ENCODE results near the gene KLRC3.

Gene KLRC3

DNA sequence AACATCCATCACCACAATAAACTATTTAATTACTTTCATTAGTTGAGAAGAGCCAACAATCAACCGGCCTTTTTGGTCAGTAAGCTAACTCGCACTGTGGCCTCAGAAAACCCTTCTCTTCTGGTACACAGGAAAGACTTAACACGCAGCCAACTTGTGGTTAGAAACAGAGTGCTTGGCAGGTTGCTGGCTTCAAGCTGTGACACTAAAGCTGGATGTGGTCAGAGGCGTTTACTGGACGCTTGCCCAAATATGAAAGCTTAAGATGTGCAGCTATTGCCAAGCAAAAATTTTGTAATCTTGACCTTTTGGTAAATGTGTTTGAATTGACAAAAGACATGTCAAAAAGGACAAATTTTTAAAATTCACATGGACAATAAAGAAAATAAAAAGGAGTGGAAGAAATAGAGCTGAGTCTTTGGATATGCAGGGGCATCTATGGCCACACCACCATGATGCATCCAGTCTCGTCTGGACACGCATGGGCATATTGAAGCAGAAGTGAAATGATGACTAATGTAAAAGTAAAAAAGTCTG is 27.9 kb downstream of the KLRC3 start:
- TF ChIP-seq ZBTB7A (IDR thresholded peaks at IDR 0.05; ENCODE audit: low read depth), result no peak
- TF ChIP-seq REST (IDR thresholded peaks at IDR 0.05; ENCODE audit: low read depth), result no peak
- TF ChIP-seq USF1 (IDR thresholded peaks at IDR 0.05), result no peak
- TF ChIP-seq CREB1 (IDR thresholded peaks at IDR 0.05; ENCODE audit: low read depth), result no peak
- TF ChIP-seq CEBPB (IDR thresholded peaks at IDR 0.05), result peak; percentile 61
- TF ChIP-seq NFIC (IDR thresholded peaks at IDR 0.05), result peak; percentile 99
- TF ChIP-seq, protein P1, sequence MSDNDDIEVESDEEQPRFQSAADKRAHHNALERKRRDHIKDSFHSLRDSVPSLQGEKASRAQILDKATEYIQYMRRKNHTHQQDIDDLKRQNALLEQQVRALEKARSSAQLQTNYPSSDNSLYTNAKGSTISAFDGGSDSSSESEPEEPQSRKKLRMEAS (IDR thresholded peaks at IDR 0.05), result peak; percentile 38; the same call in 1 of the 2 replicates
- TF ChIP-seq EGR1 (IDR thresholded peaks at IDR 0.05), result no peak
- peak; percentile 74 for TF ChIP-seq TEAD4 (IDR thresholded peaks at IDR 0.05)
- TF ChIP-seq EP300 (IDR thresholded peaks at IDR 0.05; ENCODE audit: borderline replicate concordance), result peak; percentile 66; the same call in 1 of the 2 replicates
- TF ChIP-seq RAD21 (IDR thresholded peaks at IDR 0.05; ENCODE audit: low read depth), result peak; percentile 24; the same call in 1 of the 2 replicates
- no peak for TF ChIP-seq FOXM1 (IDR thresholded peaks at IDR 0.05; ENCODE audit: borderline replicate concordance, low read depth)
- TF ChIP-seq YY1 (IDR thresholded peaks at IDR 0.05; ENCODE audit: low read depth), result no peak
- no peak for TF ChIP-seq TAF1 (IDR thresholded peaks at IDR 0.05; ENCODE audit: low read depth)
- TF ChIP-seq TCF12 (IDR thresholded peaks at IDR 0.05; ENCODE audit: low read depth), result peak; percentile 83

GRCh38 chr12:10389904-10390303 is 30.5 kb downstream of the KLRC3 start, which contains the start of gene KLRK1:
Gene KLRK1 (minus strand): TSS chr12:10390041. CDS start chr12:10388810, 1,231 bp downstream.
- no peak for TF ChIP-seq EP300 (IDR thresholded peaks at IDR 0.05; ENCODE audit: borderline replicate concordance)
- TF ChIP-seq TAF1 (IDR thresholded peaks at IDR 0.05; ENCODE audit: low read depth), result no peak
- TF ChIP-seq TEAD4 (IDR thresholded peaks at IDR 0.05), result no peak
- TF ChIP-seq CREB1 (IDR thresholded peaks at IDR 0.05; ENCODE audit: low read depth), result no peak
- TF ChIP-seq CEBPB (IDR thresholded peaks at IDR 0.05), result no peak
- no peak for TF ChIP-seq RAD21 (IDR thresholded peaks at IDR 0.05; ENCODE audit: low read depth)
- TF ChIP-seq EGR1 (IDR thresholded peaks at IDR 0.05), result no peak
- TF ChIP-seq FOXM1 (IDR thresholded peaks at IDR 0.05; ENCODE audit: borderline replicate concordance, low read depth), result no peak
- TF ChIP-seq USF1 (IDR thresholded peaks at IDR 0.05), result no peak
- no peak for TF ChIP-seq YY1 (IDR thresholded peaks at IDR 0.05; ENCODE audit: low read depth)
- TF ChIP-seq, protein P1 (IDR thresholded peaks at IDR 0.05), result no peak
- no peak for TF ChIP-seq TCF12 (IDR thresholded peaks at IDR 0.05; ENCODE audit: low read depth)

GRCh38 chr12:10388624-10389413 is 31.6 kb downstream of the KLRC3 start:
- TF ChIP-seq CREB1 (IDR thresholded peaks at IDR 0.05; ENCODE audit: low read depth), result no peak
- no peak for TF ChIP-seq NFIC (IDR thresholded peaks at IDR 0.05)
- TF ChIP-seq ZBTB7A (IDR thresholded peaks at IDR 0.05; ENCODE audit: low read depth), result no peak
- TF ChIP-seq USF1 (IDR thresholded peaks at IDR 0.05), result no peak
- TF ChIP-seq EP300 (IDR thresholded peaks at IDR 0.05; ENCODE audit: borderline replicate concordance), result no peak
- TF ChIP-seq TEAD4 (IDR thresholded peaks at IDR 0.05), result no peak
- TF ChIP-seq TAF1 (IDR thresholded peaks at IDR 0.05; ENCODE audit: low read depth), result no peak
- no peak for TF ChIP-seq CEBPB (IDR thresholded peaks at IDR 0.05)
- no peak for TF ChIP-seq YY1 (IDR thresholded peaks at IDR 0.05; ENCODE audit: low read depth)
- TF ChIP-seq EGR1 (IDR thresholded peaks at IDR 0.05), result no peak
- no peak for TF ChIP-seq REST (IDR thresholded peaks at IDR 0.05; ENCODE audit: low read depth)
- no peak for TF ChIP-seq FOXM1 (IDR thresholded peaks at IDR 0.05; ENCODE audit: borderline replicate concordance, low read depth)
- TF ChIP-seq, protein P1 (IDR thresholded peaks at IDR 0.05), result no peak
- no peak for TF ChIP-seq RAD21 (IDR thresholded peaks at IDR 0.05; ENCODE audit: low read depth)
- no peak for TF ChIP-seq TCF12 (IDR thresholded peaks at IDR 0.05; ENCODE audit: low read depth)

GRCh38 chr12:10386857-10387256 is 33.5 kb downstream of the KLRC3 start:
- TF ChIP-seq TAF1 (IDR thresholded peaks at IDR 0.05; ENCODE audit: low read depth), result no peak
- no peak for TF ChIP-seq TCF12 (IDR thresholded peaks at IDR 0.05; ENCODE audit: low read depth)
- TF ChIP-seq YY1 (IDR thresholded peaks at IDR 0.05; ENCODE audit: low read depth), result no peak
- TF ChIP-seq REST (IDR thresholded peaks at IDR 0.05; ENCODE audit: low read depth), result no peak
- TF ChIP-seq TEAD4 (IDR thresholded peaks at IDR 0.05), result no peak
- no peak for TF ChIP-seq NFIC (IDR thresholded peaks at IDR 0.05)
- no peak for TF ChIP-seq RAD21 (IDR thresholded peaks at IDR 0.05; ENCODE audit: low read depth)
- TF ChIP-seq USF1 (IDR thresholded peaks at IDR 0.05), result no peak
- TF ChIP-seq FOXM1 (IDR thresholded peaks at IDR 0.05; ENCODE audit: borderline replicate concordance, low read depth), result no peak
- no peak for TF ChIP-seq EGR1 (IDR thresholded peaks at IDR 0.05)
- TF ChIP-seq ZBTB7A (IDR thresholded peaks at IDR 0.05; ENCODE audit: low read depth), result no peak
- no peak for TF ChIP-seq CEBPB (IDR thresholded peaks at IDR 0.05)
- TF ChIP-seq EP300 (IDR thresholded peaks at IDR 0.05; ENCODE audit: borderline replicate concordance), result no peak
- TF ChIP-seq, protein P1 (IDR thresholded peaks at IDR 0.05), result no peak
- no peak for TF ChIP-seq CREB1 (IDR thresholded peaks at IDR 0.05; ENCODE audit: low read depth)
